ENCODE measurements around the gene ABCA2.

Gene ABCA2

DNA sequence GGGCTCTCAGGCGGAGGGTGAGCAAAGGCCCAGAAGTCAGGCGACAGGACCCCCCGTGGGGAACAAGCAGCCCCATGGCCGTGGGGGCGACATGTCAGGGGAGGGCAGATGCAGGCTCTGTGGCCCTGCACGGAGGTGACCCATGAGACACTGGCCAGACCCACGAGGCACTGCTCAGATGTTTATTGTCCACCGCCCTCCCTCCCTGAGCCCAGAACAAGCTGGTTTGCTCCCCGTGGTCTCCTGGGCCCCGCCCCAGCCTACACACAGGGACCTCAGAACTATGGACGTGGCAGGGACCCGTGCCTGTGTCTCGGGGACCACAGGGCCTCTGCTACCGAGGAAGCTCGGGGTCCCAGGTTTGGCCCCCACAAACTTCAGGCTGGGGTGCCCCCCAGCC, 2.0 kb upstream of the ABCA2 start:
- no peak for DNase-seq (ENCODE audit: low read depth in 3 of 3)

DNA sequence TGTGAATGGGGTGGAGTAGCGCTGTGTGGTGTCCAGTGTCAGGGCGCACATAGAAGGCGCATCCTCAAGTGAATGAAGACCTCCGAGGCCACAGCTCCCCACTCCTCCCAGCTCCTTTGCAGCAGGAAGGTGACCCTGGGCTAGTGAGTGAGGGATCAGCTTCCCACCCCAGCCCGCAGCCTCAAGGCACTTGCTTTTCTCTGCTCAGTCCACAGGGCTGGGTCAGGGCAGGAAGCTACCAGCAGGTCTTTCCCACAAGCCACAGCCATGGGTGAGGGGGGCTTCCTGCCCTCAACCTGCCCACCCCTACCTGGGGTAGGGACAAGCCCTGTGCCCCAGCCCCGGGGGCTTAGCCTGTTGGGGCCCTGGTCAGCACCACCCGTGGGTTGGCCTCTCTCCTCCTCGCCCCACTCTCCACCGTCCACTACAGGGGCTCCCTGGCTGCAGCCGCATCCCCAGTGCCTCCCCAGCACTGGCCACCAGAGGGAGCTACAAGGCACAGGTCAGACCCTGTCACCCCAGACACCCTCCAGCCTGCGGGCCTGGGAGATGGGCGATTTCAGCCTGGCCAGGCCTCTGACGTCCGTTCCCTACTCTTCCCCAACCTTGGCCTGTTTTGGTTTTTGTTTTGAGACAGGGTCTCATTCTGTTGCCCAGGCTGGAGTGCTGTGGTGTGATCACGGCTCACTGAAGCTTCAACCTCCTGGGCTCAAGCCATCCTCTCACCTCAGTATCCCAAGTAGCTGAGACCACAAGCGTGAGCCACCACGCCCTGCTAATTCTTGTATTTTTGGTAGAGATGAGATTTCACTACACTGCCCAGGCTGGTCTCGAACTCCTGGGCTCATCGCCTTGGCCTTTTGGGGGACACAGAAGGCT, 1.3 kb upstream of the ABCA2 start:
- peak; percentile 41 to 62 (median 50) for DNase-seq (ENCODE audit: low read depth in 3 of 3)

DNA sequence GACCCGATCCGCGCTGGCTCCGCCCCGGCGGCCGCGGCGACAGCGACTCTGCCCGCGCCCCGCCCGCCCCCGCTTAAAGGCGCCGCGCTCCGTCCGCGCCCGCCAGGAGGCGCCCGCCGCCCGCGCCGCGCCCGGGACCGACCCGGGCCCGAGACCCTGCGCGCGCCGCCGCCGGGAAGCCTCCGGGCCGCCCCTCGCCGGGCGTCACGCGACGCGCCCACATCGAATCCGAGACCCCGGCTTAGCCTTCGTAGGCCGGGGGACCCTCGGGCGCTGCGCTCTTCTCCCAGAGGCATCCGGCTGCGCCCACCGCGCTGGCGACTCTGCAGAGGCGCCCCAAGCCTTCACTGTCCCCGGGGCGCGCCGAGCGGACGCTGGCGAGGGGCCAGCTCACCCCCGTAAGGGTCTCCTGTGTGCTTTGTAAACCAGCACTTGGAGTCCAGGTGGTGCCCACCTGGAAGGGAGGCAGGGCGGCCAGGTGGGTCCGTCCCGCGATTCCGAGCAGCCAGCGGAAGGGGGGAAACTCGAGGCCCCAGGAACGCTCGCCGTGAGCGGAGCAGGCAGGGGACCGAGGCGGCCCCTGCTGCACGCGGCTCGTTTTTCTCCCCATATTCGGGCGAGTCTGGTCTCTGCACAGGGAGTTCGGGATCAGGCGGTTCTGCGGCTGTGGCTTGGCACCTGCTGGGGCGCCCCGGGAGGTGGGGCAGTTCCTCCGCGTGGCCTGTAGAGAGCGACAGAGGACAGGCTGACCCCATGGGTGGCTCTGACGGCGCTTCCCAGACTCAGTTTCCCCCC, 423 bp upstream of the ABCA2 start:
- no peak for DNase-seq (ENCODE audit: low read depth in 3 of 3)

DNA sequence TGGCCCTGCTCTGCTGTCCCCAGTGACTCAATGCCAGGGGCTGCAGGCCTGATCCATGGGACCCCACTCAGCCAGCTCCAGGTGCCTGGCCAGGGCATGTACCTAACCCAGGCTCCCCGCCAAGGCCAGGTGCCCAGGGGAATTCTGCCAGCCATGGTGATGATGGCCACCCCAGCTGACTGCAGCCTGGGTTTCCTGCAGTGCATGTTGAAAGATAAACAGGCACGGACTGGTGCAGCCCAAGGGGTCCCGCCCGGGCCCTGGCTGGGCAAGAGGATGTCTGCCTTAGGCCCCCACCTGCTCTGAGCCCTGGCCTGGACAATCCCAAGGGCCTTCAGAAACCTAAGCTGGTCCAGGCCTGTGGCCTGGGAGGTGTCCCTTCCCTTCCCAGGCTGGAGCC, 1.2 kb downstream of the ABCA2 start:
- no peak for DNase-seq (ENCODE audit: low read depth in 3 of 3)

DNA sequence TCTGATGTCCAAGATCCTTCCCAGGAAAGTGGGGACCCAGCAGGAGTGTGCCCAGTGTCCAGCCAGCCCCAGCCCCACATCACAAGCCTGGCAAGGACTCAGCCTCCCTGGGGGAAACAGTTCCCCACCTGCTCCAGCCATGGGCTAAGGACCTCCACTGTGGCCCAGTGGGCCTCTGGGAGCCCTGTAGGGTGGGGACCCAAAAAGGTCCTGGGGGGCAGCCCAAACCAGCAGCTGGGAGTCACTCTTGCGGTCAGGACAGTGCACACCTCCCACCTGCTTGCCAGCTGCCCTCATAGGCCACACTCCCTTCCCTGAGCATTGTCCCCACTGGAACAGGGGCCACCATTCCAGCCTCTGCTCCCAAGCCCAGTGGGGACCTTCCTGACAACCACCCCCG, 1.7 kb downstream of the ABCA2 start:
- no peak for DNase-seq (ENCODE audit: low read depth in 3 of 3)

DNA sequence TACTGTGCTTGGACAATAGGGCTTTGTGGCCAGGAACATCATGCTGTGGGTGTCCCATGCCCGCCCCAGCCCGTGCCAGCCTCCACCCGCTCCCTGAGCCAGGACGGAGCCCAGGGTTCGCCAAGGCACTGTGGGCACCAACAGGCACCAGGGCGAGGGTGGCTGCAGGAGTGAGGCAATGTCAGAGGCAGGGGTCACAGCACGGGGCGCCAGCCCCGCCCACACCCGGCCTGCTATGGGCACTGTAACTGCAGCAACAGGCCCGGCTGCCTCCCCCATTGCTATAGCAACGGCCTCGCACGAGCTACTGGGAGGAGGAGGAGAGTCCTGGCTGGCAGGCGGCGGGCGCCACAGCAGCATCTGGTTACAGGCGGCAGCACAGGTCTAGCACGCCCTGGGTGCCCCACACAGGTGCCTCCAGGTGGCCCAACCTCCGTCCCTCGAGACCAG, 2.5 kb downstream of the ABCA2 start:
- no peak for DNase-seq (ENCODE audit: low read depth in 3 of 3)

DNA sequence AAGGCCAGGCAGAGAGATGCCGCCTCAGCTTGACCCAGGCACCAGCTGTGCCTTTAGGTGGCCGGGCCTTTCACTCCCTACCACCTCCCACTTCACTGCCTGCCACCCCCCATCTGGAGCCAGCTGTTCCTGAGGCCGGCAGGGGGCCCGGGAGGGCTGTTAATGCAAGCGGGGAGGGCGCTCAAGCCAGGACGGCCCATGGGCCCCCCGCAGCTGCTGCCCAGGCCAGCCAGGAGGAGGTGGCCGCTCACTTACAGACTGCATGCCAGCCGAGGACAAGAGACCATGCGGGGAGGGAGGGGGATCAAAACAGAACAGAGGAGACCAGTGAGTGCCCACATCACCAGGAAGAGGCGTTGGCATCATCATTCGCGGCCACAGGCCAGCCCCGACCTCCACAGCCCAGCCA, 4.5 kb downstream of the ABCA2 start:
- no peak for DNase-seq (ENCODE audit: low read depth in 3 of 3)

DNA sequence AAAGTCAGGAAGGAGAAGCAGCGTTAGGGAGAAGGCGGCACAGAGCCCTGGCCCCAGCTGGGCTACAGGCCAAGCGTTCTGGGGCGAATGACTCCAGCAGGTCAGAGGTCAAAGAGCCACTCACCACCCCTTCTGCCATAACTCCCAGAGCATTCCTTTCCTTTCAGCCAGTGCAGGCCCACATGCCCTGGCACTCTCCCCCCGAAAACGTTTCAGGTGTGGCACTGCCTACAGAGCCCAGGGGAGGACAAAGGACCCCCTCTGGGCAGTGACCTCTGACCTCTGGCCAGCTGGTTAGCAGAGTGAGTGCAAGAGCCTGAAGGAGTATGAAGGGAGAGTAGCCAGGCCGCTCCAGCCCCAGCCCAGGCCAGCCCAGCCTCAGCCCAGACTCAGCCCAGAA, 4.9 kb downstream of the ABCA2 start:
- no peak for DNase-seq (ENCODE audit: low read depth in 3 of 3)

DNA sequence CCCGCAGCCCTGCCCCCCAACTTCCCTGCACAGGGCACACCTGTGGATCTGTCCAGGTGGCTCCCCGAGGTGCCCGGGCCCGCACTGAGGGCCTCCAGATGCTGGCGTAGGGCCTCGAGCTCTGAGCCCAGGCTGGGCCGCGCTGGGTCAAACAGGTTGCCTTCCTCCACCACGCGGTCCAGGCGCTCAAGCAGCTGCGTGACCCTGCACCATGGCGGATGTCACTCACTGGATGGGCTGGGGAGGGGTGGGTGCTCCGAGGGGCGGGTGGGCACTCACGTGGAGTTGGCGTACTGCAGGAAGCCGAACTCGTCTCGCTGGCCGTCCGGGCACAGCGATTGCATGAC, 5.4 kb downstream of the ABCA2 start:
- DNase-seq (ENCODE audit: low read depth in 3 of 3): no peak

DNA sequence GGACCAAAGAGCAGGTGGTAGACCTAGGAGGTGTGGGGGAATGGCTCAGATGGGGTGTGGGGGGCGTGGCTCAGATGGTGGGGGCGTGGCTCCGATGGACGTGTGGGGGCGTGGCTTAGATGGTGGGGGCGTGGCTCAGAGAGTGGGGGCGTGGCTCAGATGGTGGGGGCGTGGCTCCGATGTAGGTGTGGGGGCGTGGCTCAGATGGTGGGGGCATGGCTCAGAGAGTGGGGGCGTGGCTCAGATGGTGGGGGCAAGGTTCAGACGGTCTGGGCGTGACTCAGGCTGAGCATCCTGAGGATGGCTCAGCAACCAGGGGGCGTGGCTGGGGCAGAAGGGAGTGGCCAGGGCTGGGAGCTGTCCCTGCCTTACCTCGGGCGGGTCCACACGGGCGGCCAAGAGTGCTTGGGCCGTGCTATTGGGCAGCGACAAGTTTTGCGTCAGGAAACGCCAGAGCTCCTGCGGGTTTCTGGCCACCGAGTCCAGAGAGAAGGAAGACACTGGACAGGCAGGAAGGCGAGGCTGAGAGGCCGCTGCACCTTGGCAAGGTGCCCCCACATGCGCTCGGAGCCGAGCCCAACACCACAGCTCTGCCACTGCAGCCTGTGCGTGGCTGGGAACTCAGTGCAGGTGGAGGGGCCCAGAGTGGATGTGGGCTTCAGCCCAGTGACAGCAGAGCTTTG, 5.9 kb downstream of the ABCA2 start:
- DNase-seq (ENCODE audit: low read depth in 3 of 3): peak in 2 of 3 experiments; percentile 49 to 59

DNA sequence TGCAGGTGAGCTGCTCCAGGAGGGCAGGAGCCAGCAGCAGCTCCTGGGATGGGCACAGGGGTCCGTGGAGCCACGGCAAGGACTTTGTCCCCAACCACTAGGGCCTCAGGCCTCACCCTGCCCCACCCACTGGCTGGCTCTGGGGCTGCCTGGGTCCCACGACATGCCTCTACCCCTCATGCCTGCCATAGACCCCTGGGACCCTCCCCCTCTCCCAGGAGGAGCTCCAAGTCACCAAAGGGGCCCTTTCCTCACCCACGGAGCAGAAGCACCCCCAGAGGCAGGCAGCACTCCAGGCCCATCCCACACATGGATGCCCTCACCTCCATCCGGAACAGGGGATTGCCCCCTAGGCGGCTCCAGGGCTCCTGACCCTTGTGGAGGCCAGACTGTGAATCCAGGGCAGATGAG, 6.5 kb downstream of the ABCA2 start:
- DNase-seq (ENCODE audit: low read depth in 3 of 3): no peak

DNA sequence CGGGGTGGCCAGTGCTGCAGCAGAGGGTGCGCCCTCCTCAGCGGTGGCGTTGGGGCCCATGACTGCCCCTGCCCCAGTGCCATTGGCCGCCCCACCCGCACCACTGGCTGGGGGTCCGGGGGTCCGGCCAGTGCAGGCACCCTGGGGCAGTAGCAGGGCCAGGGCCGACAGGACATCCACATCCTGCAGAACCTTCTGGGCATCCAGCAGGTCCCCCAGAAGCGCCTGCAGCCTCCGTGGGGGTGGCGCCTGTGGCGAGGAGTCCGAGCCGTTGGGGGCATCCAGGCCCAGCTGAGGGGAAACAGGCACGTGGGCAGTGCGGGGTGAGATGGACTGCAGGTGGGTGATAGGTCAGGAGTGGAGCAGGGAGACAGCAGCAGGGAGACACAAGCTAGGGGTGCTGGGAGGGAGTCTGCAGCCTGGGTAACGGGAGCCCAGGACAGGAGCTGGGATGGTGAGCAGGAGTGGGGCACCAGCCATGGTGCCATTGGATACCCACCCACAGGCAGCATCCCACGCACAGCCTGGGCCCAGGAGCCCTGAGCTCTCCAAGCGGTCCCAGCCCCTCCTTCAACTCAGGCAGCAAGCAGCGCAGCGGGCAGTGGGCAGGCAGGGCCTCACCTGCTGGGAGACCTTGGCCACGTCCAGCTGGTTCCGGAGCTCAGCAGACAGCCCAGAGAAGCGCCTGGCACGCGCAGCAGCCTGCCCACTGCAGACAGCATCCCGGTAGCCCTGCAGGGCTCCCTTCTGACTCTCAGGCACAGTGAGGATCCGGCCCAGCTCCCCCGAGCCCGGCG, 7.1 kb downstream of the ABCA2 start:
- DNase-seq (ENCODE audit: low read depth in 3 of 3): no peak

DNA sequence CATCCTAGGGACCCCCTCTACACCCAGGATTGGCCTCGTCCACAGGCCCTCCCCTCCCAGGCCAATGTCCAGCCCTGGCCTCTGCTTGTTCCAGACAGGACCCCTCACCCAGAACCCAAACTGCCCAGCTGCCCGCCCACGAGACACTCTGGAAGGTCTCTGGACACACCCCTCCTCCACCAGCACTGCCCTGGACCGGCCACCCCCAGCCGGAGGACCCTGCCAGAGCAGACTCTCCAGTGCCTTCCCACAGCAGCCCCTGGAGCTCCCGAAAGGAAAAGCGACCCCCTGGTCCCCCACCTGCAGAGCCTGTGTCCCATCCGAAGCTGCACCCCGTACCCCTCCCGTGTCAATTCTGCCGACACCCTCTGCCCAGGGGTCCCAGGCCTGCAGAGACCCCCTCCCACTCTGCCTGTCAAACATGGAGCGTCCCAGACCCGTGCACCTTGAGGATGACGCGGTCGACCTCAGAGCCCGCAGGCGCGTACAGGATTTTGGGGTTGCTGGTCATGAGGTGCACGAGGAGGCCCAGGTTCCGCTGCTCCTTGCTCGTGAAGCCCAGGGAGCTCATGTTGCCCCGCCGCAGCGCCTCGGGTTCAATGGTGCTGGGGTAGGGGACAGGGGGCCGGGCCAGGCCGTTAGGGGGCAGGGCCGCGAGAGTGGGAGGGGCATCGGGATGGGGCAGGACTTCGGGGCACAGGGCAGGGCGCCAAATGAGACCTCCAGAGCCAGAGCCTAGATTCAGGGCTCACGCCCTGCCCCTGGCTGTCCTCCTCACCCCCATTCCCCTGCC, 8.0 kb downstream of the ABCA2 start:
- no peak for DNase-seq (ENCODE audit: low read depth in 3 of 3)

DNA sequence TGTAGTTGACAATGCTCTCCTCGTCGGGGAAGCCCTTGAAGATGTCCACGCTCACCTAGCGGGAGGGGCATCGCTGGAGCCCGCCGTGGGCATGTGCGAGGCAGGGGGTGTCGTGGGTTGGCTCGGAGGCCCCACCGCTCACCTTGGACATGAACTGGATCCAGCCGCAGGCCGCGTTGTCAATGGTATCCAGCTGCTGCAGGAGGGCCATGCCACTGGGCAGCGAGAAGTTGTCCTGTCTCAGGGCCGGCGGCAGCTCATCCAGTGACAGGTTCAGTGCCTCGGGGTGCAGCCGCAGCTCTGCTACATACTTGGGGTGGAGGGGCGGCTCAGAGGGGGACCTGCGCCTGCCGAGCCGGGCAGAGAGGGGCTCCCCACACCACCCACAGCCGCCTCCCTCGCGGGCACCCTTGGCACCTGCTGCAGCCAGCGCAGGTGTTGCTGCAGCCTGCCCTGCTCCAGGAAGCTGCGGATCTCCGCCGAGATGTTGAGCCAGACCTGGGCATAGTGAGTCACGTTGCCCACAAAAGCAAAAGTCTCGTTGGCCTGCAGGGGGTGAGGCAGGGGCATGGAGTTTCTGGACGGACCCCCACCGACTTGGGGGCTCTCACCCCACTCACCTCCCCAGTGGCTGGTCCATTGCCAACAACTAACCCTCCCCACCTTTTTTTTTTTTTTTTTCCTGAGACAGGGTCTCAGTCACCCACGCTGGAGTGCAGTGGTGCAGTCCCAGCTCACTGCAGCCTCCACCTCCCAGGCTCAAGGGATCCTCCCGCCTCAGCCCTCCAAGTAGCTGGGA, 9.1 kb downstream of the ABCA2 start:
- no peak for DNase-seq (ENCODE audit: low read depth in 3 of 3)

DNA sequence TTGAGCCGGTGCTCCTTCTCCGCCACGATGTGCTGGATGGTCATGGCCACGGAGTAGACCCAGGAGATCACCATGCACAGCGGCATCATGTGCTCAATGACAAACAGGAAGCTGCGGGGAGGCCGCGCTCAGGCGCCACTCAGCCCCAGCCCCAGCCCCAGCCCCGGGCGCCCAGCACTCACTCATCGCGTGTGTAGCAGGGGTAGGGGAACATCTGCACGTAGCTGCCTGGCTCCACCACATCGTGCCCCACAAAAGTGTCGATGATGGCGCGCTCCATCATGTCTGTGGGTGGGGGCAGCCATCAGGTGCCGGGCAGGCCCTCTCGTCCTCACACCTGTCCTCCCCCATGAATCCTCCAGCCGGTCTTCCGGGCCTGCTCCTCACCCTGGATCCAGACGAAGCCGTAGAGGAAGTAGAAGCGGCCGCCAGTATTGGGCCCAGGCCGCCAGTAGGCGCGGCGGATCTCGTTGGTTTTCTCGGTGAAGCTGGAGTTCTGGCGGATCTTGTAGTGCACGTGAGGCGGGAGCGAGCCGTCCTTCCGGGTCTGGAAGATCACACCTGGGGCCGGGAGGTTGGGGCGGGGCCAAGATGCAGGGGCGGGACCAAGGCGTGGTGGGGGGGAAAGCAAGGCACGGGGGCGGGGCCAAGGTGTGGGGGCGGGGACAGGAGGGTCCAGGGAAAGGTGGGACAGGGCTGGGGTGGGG, 10.1 kb downstream of the ABCA2 start:
- no peak for DNase-seq (ENCODE audit: low read depth in 3 of 3)

DNA sequence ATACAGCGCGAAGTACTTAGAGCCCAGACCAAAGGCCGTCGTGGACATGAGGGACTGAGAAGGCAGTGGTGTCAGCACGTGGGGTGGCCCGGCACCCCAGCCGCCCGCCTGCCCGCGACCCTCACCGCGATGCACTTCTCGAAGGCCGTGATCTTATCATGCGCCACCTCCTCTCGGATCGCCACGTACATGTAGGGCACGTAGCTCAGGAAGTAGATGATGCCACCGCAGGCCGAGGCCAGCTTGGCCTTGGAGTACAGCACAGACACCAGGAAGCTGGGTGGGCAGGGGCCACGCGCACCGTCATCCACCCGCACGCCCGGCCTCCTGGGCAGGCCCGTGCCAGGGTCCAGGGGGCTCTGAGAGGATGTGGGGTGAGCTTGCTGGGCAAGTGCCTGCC, 11.0 kb downstream of the ABCA2 start:
- no peak for DNase-seq (ENCODE audit: low read depth in 3 of 3)

DNA sequence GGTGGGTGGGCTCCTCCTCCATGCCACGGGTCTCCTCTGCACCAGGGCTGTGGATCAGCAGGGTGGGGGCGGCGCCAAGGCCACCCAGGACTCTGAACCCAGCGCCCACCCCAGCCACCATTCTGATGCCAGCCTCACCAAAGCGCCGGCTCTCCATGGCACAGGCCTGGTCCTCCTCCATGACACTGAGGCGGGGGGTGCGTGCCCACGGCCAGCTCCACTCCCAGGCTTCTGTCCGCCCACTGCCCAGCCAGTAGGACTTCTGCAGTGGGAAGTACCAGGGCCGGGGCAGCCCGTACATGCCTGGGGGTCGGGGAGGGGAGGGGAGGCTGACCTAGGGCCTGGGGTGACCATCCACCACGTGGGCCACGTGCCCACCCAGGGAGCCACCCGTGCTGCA, 11.6 kb downstream of the ABCA2 start:
- DNase-seq (ENCODE audit: low read depth in 3 of 3): no peak

DNA sequence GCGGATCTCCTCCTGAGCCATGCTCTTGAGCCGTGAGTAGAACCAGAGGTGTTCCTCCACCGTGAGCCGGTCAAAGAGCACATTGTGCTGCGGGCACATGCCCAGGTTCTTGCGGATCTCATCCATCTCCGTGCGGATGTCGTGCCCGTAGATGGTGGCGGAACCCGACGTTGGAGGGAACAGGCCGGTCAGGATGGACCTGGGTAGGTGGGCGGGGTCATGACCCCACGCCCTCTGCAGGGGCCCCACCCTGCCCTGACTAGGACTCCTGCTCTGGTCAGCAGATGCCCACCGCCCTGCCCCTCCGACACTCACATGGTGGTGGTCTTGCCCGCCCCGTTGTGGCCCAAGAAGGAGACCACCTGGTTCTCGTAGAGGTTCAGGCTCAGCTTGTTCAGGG, 12.1 kb downstream of the ABCA2 start:
- no peak for DNase-seq (ENCODE audit: low read depth in 3 of 3)

DNA sequence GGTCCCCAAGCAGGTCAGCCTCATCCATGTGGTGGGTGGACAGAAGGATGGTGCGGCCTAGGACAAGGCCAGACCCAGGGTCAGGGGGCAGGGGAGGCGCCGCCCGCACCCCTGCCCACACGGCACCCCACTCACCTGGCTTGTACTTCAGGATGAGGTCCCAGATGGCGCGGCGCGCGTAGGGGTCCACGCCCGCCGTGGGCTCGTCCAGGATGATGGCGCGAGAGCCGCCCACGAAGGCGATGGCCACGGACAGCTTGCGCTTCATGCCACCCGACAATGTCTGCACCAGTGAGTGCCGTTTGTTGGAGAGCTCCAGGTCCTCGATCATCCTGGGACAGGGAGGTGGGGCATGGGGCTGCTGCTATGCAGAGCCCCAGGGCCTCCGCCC, 12.5 kb downstream of the ABCA2 start:
- no peak for DNase-seq (ENCODE audit: low read depth in 3 of 3)

Measured in stimulated activated CD4-positive, alpha-beta T cell treated with anti-CD3 and anti-CD28 coated beads, TNF-alpha, amount 100 ng/mL, for 4 hours (primary cell).